ENCODE measurements around the gene TTC24. TPM values are rescaled to one million over a fixed set of nuclear protein-coding genes. Genes with fewer than 3 reads are reported as not detected.

The TTC24 gene
- polyA plus RNA-seq, 1 of the 3 experiments (the other 2 are of a cell fraction), result not detected

GRCh38 chr1:156544592-156545102, 34.9 kb upstream of the TTC24 start:
- no peaks in the 10 kb centered on the region for H3F3A ChIP-seq (replicated peaks; ENCODE audit: insufficient read depth)
- no peaks in the 10 kb centered on the region for H4K20me1 ChIP-seq (ENCODE audit: insufficient read depth)
- no peak overlapping the region for H3K4me3 ChIP-seq (ENCODE audit: low read depth in 2 of 2, low read length in 1 of 2)
- H2AFZ ChIP-seq (ENCODE audit: low read depth), result no peak overlapping the region
- 96% methylated on average over 3 of the region's 3 CpGs for WGBS (ENCODE audit: low lambda C conversion rate)
- H3K36me3 ChIP-seq (replicated peaks in 1 of 2; ENCODE audit: control insufficient read depth in 1 of 2, insufficient read depth in 2 of 2, low read length in 1 of 2), result peaks cover 8 to 29% of the 10 kb centered on the region in 2 experiments
- TF ChIP-seq MAX (IDR thresholded peaks at IDR 0.05; ENCODE audit: low read depth), result no peak
- no peak for TF ChIP-seq RXRA (IDR thresholded peaks at IDR 0.05; ENCODE audit: borderline replicate concordance, low read depth)
- TF ChIP-seq GATA2 (CRISPR knock-in tag; IDR thresholded peaks at IDR 0.05), result no peak
- no peak for TF ChIP-seq CHD2 (IDR thresholded peaks at IDR 0.05; ENCODE audit: low read length, partially characterized antibody)
- TF ChIP-seq SMC3 (IDR thresholded peaks at IDR 0.05; ENCODE audit: low read depth, low read length), result no peak
- no peak for TF ChIP-seq MEF2A (IDR thresholded peaks at IDR 0.05; ENCODE audit: borderline replicate concordance, low read depth)
- no peak for TF ChIP-seq IRF3 (IDR thresholded peaks at IDR 0.05; ENCODE audit: low read depth, low read length)
- no peak for TF ChIP-seq ZBTB33 (IDR thresholded peaks at IDR 0.05; ENCODE audit: borderline replicate concordance, low read depth)
- no peak for TF ChIP-seq EP300 (IDR thresholded peaks at IDR 0.05; ENCODE audit: borderline replicate concordance in 1 of 2, low read depth in 1 of 2, low read length in 1 of 2)
- TF ChIP-seq MXI1 (IDR thresholded peaks at IDR 0.05; ENCODE audit: low read depth, low read length), result no peak
- TF ChIP-seq YY1 (IDR thresholded peaks at IDR 0.05; ENCODE audit: low read depth), result no peak
- no peak for TF ChIP-seq TAF1 (IDR thresholded peaks at IDR 0.05; ENCODE audit: borderline replicate concordance, low read depth, low read length)
- no peak for TF ChIP-seq FOSL2 (IDR thresholded peaks at IDR 0.05; ENCODE audit: borderline replicate concordance, low read depth)
- TF ChIP-seq JUND (IDR thresholded peaks at IDR 0.05), result no peak
- H3K9ac ChIP-seq, result no peak overlapping the region
- DNase-seq, result no peak
- H3K79me2 ChIP-seq (ENCODE audit: insufficient read depth), result no peaks in the 10 kb centered on the region
- ChIA-PET POLR2A (no interaction called here), CTCF (no interaction called here)
- no peaks in the 10 kb centered on the region for H3K27me3 ChIP-seq (ENCODE audit: insufficient read depth)
- no peaks in the 10 kb centered on the region for H3K9me2 ChIP-seq
- H3K4me2 ChIP-seq, result no peak overlapping the region
- no peaks in the 10 kb centered on the region for H3K9me3 ChIP-seq
- no peaks in the 10 kb centered on the region for H3K4me1 ChIP-seq (ENCODE audit: control insufficient read depth in 1 of 2, insufficient read depth in 2 of 2, low read depth in 1 of 2, low read length in 1 of 2)
- H3K27ac ChIP-seq (ENCODE audit: low read depth in 2 of 2, low read length in 1 of 2), result no peak overlapping the region

- Histone ChIP-seq H3K9ac (no peak overlapping the region), H3K27me3 (ENCODE audit: insufficient read depth) (no peaks in the 10 kb centered on the region), H3K4me1 (ENCODE audit: control insufficient read depth in 1 of 2, insufficient read depth in 2 of 2, low read depth in 1 of 2, low read length in 1 of 2) (no peaks in the 10 kb centered on the region), H2AFZ (ENCODE audit: low read depth) (no peak overlapping the region), H3F3A (replicated peaks; ENCODE audit: insufficient read depth) (no peaks in the 10 kb centered on the region), H3K79me2 (ENCODE audit: insufficient read depth) (no peaks in the 10 kb centered on the region), H3K36me3 (replicated peaks in 1 of 2; ENCODE audit: control insufficient read depth in 1 of 2, insufficient read depth in 2 of 2, low read length in 1 of 2) (peaks cover 10 to 18% of the 10 kb centered on the region in 2 experiments), H3K27ac (ENCODE audit: low read depth in 2 of 2, low read length in 1 of 2) (no peak overlapping the region), H3K4me2 (no peak overlapping the region), H3K9me2 (no peaks in the 10 kb centered on the region), H4K20me1 (ENCODE audit: insufficient read depth) (no peaks in the 10 kb centered on the region), H3K4me3 (ENCODE audit: low read depth in 2 of 2, low read length in 1 of 2) (no peak overlapping the region), H3K9me3 (no peaks in the 10 kb centered on the region)
- DNase-seq, result no peak
- ChIA-PET CTCF (no interaction called here), POLR2A (no interaction called here)
- 100% methylated on average over 3 of the region's 3 CpGs for WGBS (ENCODE audit: low lambda C conversion rate)
- TF ChIP-seq TEAD4 (IDR thresholded peaks at IDR 0.05; ENCODE audit: borderline replicate concordance, insufficient read depth) (no peak), FOXJ3 (CRISPR knock-in tag; IDR thresholded peaks at IDR 0.05) (no peak), MXI1 (IDR thresholded peaks at IDR 0.05; ENCODE audit: low read depth, low read length) (no peak), EZH2phosphoT487 (IDR thresholded peaks at IDR 0.05; ENCODE audit: borderline replicate concordance, low read depth) (no peak), ZBTB33 (IDR thresholded peaks at IDR 0.05; ENCODE audit: borderline replicate concordance, low read depth) (no peak), NRF1 (IDR thresholded peaks at IDR 0.05; ENCODE audit: low read depth, low read length) (no peak), GABPA (IDR thresholded peaks at IDR 0.05; ENCODE audit: low read depth) (no peak)
Observed at GRCh38 chr1:156546267-156546666, 33.3 kb upstream of the TTC24 start.

All from SK-N-SH (cell line).